Activated CD8-positive, alpha-beta memory T cell treated with anti-CD3 and anti-CD28 coated beads for 36 hours (primary cell): ENCODE data around the gene SH3BP1. TPM values are rescaled to one million over a fixed set of nuclear protein-coding genes. Genes with fewer than 3 reads are reported as not detected.

Experiments
- CTCF ChIA-PET: fragments of 350-600 bp; sonication (Branson Sonifier 250); formaldehyde crosslinking; loops from one replicate; lab custom pipeline; 2021; ENCODE audit warnings: antibody characterized with exemption; lab: Charles Lee
- POLR2A ChIA-PET: fragments of 350-600 bp; sonication (Branson Sonifier 250); formaldehyde crosslinking; loops from one replicate; lab custom pipeline; 2021; ENCODE audit warnings: antibody characterized with exemption; lab: Charles Lee
- total RNA-seq, 2 experiments: library from RNA; stranded (reverse); gene quantifications; one replicate each; pipeline ENCODE4 v1.2.3, GENCODE V29; 2021

The SH3BP1 gene, protein sequence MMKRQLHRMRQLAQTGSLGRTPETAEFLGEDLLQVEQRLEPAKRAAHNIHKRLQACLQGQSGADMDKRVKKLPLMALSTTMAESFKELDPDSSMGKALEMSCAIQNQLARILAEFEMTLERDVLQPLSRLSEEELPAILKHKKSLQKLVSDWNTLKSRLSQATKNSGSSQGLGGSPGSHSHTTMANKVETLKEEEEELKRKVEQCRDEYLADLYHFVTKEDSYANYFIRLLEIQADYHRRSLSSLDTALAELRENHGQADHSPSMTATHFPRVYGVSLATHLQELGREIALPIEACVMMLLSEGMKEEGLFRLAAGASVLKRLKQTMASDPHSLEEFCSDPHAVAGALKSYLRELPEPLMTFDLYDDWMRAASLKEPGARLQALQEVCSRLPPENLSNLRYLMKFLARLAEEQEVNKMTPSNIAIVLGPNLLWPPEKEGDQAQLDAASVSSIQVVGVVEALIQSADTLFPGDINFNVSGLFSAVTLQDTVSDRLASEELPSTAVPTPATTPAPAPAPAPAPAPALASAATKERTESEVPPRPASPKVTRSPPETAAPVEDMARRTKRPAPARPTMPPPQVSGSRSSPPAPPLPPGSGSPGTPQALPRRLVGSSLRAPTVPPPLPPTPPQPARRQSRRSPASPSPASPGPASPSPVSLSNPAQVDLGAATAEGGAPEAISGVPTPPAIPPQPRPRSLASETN
- total RNA-seq = 100 to 1,000 TPM; 102 to 105 TPM

DNA sequence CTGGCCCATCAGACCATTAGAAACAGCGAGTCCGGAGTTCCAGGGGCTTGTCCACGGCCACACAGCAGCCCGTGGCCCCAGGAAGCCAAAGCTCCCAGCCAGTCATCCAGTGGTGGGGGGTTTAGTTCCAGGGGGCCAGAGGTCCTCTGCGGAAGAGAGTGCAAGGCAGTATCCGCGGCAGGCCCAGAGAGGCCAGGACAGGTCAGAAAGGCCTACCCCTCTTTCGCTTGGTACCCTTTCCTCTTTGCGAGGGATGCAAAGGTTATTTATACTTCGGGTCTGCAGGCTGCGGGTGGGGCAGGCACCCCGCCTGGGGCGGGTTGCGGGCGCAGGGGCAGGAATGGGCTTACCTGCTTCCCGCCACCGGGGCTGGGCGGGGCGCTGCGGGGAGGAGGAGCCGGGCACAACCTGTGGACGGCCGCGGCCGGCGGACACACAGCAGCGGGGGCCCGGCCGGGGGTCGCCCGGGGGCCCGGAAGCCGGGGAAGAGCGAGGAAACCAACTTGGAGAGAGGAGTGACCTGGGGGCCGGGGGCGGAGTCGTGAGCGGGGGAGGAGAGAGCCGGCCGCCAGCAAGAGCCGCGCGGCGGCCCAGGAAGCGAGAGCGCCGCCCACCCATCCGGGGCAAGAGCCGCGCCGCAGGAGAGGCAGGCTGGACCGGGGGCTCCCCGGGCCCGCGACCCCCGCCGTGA is at the start of gene SH3BP1:
Gene SH3BP1 (plus strand): TSS at position 600 of the 691 bp plus-strand sequence. CDS start 119 bp downstream, outside the sequence.
- ChIA-PET POLR2A (interaction anchor here (1.7 kb wide), 1 partner anchor 12 kb away, joined by 4 read pairs; no protein-coding TSS in a partner anchor), CTCF (interaction anchor here (1.0 to 13.4 kb wide), 5 partner anchors 11 to 41 kb away, joined by 3 to 239 read pairs (median 61); partner anchors contain the start of genes GGA1, LGALS1, NOL12 and PDXP)

DNA sequence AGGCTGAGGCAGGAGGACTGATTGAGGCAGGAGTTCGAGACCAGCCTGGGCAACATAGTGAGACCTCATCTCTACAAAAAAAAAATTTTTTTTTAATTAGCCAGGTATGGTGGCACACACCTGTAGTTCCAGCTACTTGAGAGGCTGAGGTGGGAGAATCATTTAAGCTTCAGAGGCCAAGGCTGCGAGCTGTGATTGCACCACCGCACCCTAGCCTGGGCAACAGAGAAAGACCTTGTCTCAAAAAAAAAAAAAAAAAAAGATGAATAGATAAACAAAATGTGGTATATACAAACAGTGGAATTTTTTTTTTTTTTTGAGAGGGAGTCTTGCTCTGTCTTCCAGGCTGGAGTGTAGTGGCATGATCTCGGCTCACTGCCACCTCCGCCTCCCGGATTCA is 48.4 kb upstream of the SH3BP1 start:
- CTCF ChIA-PET = interaction anchor here (1.2 to 4.9 kb wide), 4 partner anchors 29 to 204 kb away, joined by 3 to 37 read pairs (median 6); no protein-coding TSS in a partner anchor
- POLR2A ChIA-PET = interaction anchor here (0.6 kb wide), 2 partner anchors 13 to 95 kb away, joined by 3 to 7 read pairs; partner anchors contain the start of gene NOL12

DNA sequence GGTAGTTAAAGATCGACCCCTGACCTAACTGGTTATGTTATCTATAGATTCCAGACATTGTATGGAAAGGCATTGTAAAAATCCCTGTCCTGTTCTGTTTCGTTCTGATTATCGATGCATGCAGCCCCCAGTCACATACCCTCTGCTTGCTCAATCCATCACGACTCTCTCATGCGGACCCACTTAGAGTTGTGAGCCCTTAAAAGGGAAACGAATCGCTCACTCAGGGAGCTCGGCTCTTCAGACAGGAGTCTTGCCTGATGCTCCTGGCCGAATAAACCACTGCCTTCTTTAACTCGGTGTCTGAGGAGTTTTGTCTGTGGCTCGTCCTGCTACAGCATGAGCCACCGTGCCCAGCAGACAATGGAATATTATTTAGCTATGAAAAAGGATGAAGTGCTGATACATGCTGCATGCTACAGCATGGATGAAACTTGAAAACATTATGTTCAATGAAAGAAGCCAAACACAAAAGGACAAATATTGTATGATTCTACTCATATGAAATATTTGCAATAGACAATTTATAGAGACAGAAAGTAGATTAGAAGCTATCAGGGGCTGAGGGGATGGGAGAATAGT is 47.6 kb upstream of the SH3BP1 start:
- ChIA-PET POLR2A (interaction anchor here (0.6 to 1.4 kb wide), 4 partner anchors 18 to 363 kb away, joined by 3 to 10 read pairs (median 6); no protein-coding TSS in a partner anchor), CTCF (interaction anchor here (0.6 to 4.9 kb wide), 25 partner anchors 9 to 348 kb away, joined by 3 to 37 read pairs (median 5); partner anchors contain the start of genes CDC42EP1 and GGA1)

DNA sequence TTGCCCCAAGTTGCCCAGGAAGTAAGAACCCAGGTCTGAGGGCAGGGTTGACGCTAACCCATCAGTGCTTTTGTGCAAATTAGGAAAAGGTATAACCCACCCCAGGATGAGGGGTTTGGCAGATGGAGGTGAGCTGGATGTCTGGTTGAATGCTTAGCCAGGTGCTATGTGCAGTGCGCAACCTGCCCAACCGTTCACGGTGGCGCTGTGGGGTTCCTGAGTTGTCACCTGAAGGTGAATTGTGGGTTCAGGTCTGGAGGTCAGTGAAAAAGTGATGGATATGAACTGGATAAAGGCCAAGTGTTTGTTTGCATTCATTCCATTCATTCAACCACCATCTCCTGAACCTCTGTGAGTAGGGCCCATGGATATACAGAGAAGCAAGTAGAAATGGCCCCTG is 45.2 kb upstream of the SH3BP1 start:
- POLR2A ChIA-PET = no interaction called here
- CTCF ChIA-PET = interaction anchor here (1.7 kb wide), 1 partner anchor 13 kb away, joined by 5 read pairs; no protein-coding TSS in a partner anchor

DNA sequence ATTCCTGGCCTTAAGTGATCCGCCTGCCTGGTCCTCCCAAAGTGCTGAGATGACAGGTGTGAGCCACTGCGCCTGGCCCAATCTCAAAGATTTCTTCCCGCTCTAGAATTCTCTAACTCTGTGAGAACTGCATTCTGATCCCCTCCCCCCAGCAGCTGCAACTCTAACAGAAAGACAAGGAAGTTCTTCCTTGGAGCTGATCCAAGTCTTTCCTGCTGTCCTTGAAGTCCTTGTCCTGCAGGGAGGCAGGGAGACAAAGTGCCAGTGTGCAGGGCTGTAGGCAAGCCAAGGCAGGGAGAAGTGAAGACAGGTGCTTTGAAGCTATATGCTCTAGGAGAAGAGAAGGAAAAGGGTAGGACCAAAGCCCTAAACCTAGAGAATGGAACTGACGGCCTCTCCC is 40.3 kb upstream of the SH3BP1 start:
- CTCF ChIA-PET = interaction anchor here (1.0 kb wide), 1 partner anchor 33 kb away, joined by 4 read pairs; no protein-coding TSS in a partner anchor
- POLR2A ChIA-PET = no interaction called here

DNA sequence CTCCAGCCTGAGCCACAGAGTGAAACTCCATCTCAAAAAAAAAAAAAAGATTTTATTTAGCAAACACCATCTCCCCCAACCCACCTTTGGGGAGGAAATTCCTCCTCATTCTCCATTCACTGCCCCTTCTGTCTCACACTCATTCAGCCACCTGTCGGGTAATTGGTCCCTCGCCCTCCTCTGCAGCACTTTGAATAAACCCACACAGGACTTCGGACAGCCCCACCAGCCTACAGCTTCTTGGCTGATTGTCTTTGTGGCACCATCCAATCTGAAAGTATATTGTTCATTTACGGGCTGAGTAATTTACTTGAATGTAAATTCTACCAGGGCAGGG is 38.3 kb upstream of the SH3BP1 start:
- CTCF ChIA-PET = no interaction called here
- POLR2A ChIA-PET = interaction anchor here (0.7 kb wide), 1 partner anchor 85 kb away, joined by 3 read pairs; no protein-coding TSS in a partner anchor

DNA sequence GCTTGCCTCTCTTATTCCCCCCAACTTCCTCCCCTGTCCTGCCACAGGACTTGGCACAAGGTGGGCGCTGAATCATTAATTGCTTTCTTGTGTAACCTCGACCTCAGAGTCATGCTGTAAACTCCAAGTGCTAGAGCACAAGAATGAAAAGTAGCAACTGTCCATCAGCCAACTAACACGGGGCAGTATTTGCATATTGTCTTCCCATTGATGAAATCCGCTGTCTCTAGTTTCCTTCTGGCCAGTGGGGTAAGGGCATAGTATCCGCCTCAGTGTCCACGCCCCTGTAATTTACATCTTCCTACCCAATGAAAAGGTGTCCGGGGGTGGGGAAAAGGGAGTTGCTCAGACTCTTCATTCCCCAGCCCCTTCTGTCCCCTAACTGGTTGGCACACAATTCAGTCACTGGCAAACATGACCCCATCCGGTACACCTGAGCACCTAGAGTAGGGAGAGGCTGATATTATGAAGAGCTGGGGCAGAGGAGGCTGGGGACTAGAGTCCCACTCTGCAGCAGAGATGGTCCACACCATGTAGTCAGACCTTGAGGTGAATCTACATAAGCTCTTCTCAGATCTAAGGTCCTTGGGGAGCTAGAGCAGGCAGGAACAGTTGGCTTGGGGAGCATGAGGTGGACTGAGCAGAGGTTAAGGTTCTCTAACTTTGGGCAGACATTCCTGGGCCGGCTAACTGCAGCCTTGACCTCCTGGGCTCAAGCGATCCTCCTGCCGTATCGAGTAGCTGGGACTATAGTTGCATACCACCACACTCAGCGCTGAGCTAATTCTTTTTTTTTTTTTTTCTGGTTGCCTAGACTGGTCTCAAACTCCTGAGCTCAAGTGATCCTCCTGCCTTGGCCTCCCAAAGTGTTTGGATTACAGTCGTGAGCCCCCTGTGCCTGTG is 37.7 kb upstream of the SH3BP1 start:
- POLR2A ChIA-PET = interaction anchor here (0.6 to 0.8 kb wide), 2 partner anchors 9 to 181 kb away, joined by 4 to 5 read pairs; no protein-coding TSS in a partner anchor
- CTCF ChIA-PET = interaction anchor here (1.6 kb wide), 1 partner anchor 9 kb away, joined by 6 read pairs; no protein-coding TSS in a partner anchor

DNA sequence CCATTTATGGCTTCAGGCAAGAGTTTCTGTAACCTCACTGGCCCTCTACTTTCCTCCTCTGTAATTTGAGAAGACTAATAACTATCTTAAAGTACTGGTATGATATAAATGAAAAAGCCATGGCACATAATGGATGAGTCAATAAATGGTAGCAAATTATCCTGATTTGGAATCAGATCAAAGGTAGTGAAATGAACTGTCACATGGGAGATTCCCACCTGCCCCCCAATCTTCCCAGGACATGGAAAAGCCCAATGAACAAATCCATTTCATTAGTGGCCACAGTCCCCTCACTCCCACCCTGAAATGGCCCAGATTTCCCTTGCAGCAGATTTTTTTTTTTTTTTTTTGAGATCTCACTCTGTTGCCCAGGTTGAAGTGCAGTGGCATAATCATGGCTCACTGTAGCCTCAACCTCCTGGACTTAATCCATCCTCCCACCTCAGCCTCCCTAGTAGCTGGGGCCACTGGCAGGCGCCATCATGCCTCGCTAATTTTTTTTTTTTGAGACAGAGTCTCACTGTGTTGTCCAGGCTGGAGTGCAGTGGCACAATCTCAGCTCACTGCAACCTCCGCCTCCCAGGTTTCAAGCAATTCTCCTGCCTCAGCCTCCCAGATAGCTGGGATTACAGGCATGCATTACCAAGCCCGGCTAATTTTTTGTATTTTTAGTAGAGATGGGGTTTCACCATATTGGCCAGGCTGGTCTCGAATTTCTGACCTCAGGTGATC is 36.8 kb upstream of the SH3BP1 start:
- ChIA-PET CTCF (interaction anchor here (1.6 kb wide), 1 partner anchor 10 kb away, joined by 6 read pairs; no protein-coding TSS in a partner anchor), POLR2A (interaction anchor here (0.8 kb wide), 1 partner anchor 10 kb away, joined by 5 read pairs; no protein-coding TSS in a partner anchor)

DNA sequence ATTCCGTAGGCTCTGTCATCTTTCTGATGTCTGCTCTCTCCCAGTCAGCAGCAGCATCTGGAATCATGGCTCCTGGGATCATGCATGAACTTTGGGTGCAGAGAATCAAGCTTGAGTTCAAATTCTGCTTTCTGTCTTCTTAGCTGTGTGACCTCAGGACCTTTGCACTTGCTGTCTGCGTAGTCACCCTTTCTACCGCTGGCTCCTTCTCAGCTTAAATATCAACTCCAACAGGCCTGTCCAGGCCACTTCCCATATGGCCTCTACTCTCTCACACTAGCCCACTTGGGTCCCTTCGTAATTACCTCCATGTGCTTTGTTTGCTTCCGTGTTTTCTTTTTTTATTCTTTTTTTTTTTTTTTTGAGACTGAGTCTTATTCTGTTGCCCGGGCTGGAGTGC is 35.4 kb upstream of the SH3BP1 start:
- ChIA-PET POLR2A (no interaction called here), CTCF (interaction anchor here (1.0 kb wide), 2 partner anchors 12 to 71 kb away, joined by 3 to 5 read pairs; partner anchors contain the start of gene LGALS1)

DNA sequence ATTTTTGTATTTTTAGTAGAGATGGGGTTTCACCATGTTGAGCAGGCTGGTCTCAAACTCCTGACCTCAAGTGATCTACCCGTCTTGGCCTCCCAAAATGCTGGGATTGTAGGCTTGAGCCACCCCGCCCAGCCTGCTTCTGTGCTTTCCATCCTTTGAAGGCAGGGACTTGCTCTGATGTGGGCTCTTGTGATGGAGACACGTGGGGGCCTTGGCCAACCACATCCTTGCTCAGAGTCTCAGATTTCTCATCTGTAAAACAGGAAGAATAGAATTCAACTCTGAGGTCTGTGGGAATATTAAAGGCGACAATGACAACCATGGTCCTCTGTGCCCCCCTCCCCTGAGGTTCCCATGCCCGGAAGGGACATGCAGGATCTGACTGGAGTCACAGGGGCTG is 34.6 kb upstream of the SH3BP1 start:
- ChIA-PET POLR2A (interaction anchor here (0.9 kb wide), 1 partner anchor 70 kb away, joined by 8 read pairs; no protein-coding TSS in a partner anchor), CTCF (interaction anchor here (0.6 to 1.5 kb wide), 3 partner anchors 12 to 38 kb away, joined by 3 to 7 read pairs (median 5); no protein-coding TSS in a partner anchor)

DNA sequence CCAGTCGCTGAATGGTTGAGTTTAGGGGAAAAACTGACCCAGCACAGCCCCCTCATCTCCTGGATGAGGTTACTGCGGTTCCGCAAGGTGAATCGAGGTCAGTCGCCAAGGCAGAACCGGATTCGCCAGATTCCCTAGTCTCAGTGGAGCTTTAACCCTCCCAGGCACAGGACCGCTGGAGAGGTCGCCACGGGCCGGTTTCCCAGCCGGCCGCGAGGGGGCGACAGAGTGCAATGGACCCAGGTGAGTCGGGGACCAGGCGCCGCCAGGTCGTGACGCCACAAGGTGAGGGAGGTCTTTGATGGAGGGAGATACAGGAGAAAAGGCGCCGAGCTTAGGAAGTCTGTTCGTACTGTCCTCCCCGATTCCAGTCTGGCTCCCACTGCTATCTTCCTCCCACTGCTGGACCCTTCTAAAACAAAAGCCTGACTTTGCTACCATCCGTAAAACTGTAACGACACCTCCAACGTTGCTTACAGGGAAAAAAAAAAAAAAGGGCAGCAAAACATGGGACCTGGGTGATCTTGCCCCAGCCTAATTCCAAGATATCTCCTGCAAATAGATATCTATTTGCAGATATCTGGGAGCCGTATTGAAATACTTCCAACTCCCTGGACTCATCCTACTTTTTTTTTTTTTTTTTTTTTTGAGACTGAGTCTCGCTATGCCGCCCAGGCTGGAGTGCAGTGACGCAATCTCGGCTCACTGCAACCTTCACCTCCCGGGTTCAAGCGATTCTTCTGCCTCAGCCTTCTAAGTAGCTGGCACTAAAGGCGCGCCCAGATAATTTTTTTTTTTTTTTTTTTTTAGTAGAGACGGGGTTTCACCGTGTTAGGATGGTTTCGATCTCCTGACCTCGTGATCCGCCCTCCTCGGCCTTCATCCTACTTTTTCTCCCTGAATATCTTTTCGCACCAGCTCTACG is 32.2 kb upstream of the SH3BP1 start:
- ChIA-PET CTCF (interaction anchor here (0.6 to 4.9 kb wide), 37 partner anchors 10 to 519 kb away, joined by 3 to 61 read pairs (median 5); partner anchors contain the start of genes LGALS1, NOL12 and SH3BP1), POLR2A (interaction anchor here (0.7 to 3.5 kb wide), 7 partner anchors 26 to 461 kb away, joined by 3 to 26 read pairs (median 5); partner anchors contain the start of genes LGALS1, NOL12 and PDXP)

DNA sequence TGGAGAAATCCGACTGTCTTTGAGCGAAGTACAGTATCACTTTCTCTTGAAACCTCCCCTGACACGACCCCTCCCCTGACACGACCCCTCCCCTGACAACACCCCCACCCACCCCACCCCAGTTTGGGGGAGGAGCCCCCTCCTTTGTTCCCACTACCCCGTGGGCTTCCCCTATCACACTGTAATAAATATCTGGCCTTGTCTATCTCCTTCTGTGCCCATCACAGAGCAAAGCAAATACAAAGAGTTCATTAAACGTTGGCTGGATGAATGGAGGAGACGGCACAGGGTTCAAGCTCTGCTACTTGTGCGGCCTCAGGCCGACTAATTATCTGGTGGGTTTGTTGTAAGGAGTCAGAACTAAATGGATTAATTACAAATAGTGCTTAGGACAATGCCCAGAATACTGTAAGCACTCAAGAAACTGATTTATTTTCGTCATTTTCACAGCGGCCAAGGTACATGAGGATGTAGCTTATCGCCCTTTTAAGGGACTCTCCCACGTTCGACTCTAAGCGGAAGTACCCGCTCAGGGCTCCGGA is 31.5 kb upstream of the SH3BP1 start:
- ChIA-PET CTCF (interaction anchor here (0.6 to 4.9 kb wide), 23 partner anchors 10 to 398 kb away, joined by 3 to 61 read pairs (median 5); partner anchors contain the start of genes LGALS1 and SH3BP1), POLR2A (interaction anchor here (0.8 to 3.5 kb wide), 7 partner anchors 25 to 123 kb away, joined by 3 to 26 read pairs (median 4); partner anchors contain the start of genes LGALS1, NOL12 and PDXP)

DNA sequence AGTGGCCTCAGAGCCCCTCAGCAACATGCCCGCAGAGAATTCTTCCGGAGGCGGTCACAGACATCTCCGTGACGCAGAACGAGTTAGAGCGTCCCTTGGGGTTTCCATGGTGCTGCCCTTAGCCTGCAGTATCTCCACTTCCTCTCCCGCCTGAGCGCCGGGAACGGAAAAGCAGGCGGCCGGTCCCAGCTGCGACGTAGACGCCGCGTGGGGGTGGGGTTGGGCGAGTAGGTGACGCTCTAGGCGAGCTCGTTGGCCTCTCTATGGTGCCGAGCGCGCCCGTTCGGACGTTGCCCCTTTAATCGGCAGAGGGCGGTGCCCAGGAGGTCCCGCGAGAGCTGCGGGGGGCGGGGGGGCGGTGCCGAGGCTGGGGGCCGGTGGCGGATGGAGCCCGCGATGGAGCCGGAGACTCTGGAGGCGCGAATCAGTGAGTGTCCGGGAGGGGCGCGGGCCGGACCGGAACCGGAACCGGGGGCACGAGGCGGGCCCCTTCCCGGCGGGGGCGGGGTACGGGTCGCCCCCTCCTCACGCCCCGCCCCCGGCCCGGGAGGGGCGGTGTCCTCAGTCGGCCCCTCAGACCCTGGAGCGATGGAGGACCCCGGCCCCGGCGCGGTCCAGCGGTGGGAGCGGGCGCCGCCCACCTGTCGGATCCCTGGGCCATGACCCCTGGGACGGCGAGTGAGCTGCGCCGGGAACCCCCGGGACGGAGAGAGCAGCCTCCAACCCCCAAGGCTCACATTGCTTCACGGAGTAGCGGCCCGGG is 30.8 kb upstream of the SH3BP1 start, which contains the start of gene GGA1:
Gene GGA1 (plus strand): TSS at position 358 of the 763 bp plus-strand sequence. CDS start 27 bp downstream, at position 385.
- CTCF ChIA-PET = interaction anchor here (0.6 to 4.9 kb wide), 16 partner anchors 9 to 322 kb away, joined by 3 to 61 read pairs (median 6); partner anchors contain the start of gene SH3BP1
- POLR2A ChIA-PET = interaction anchor here (0.8 to 3.5 kb wide), 7 partner anchors 25 to 124 kb away, joined by 3 to 26 read pairs (median 4); partner anchors contain the start of genes LGALS1, NOL12 and PDXP
